EL (cell line): ENCODE data around the gene STAT3.

ENCODE experiments used
- DNase-seq: peaks from one replicate; pipeline ENCODE4 v3.0.0-alpha.2; 2016

The STAT3 gene

GRCh38 chr17:42289611-42290181 lies 98.5 kb downstream of the STAT3 start:
- no peak for DNase-seq

- DNase-seq = no peak
These were observed 99.2 kb downstream of the STAT3 start for GRCh38 chr17:42288803-42289610.

GRCh38 chr17:42287977-42288802 lies 100.1 kb downstream of the STAT3 start, which contains the start of gene STAT5A:
TSS of gene STAT5A (plus strand) at chr17:42288498. CDS start at chr17:42289412, 914 bp downstream.
- peak; percentile 72 for DNase-seq

- DNase-seq = no peak
These were observed 100.8 kb downstream of the STAT3 start for GRCh38 chr17:42287305-42287976.

- DNase-seq = no peak
These were observed 101.6 kb downstream of the STAT3 start for GRCh38 chr17:42286411-42287221.

- DNase-seq = no peak
These were observed 102.7 kb downstream of the STAT3 start for GRCh38 chr17:42285346-42286050.

GRCh38 chr17:42284566-42284965 lies 103.7 kb downstream of the STAT3 start:
- no peak for DNase-seq

GRCh38 chr17:42284024-42284369 lies 104.2 kb downstream of the STAT3 start:
- DNase-seq = no peak

GRCh38 chr17:42283241-42284023 lies 104.8 kb downstream of the STAT3 start:
- no peak for DNase-seq

GRCh38 chr17:42282478-42283080 lies 105.7 kb downstream of the STAT3 start:
- DNase-seq = no peak

- no peak for DNase-seq
These were observed 106.6 kb downstream of the STAT3 start for GRCh38 chr17:42281571-42282096.

GRCh38 chr17:42279776-42280630 lies 108.2 kb downstream of the STAT3 start:
- no peak for DNase-seq

- DNase-seq = no peak
These were observed 110.9 kb downstream of the STAT3 start for GRCh38 chr17:42277342-42277712.

GRCh38 chr17:42276609-42277341 lies 111.5 kb downstream of the STAT3 start:
- DNase-seq = peak; percentile 84

- peak; percentile 66 for DNase-seq
These were observed 112.0 kb downstream of the STAT3 start, which contains the start of gene STAT5B for GRCh38 chr17:42276359-42276608. TSS of gene STAT5B (minus strand) at chr17:42276391. CDS start at chr17:42232127, 44,264 bp downstream.

GRCh38 chr17:42275527-42276358 lies 112.5 kb downstream of the STAT3 start:
- DNase-seq = peak; percentile 45

GRCh38 chr17:42274812-42275526 lies 113.3 kb downstream of the STAT3 start:
- DNase-seq = no peak
